ENCODE results near the gene ACKR3.

ACKR3 gene

GRCh38 chr2:236578411-236578846 is 8.8 kb downstream of the ACKR3 start:
- no peaks in the 10 kb centered on the region for H3K9me3 ChIP-seq
- H3K27ac ChIP-seq: no peak overlapping the region
- H3K4me3 ChIP-seq (ENCODE audit: low read depth in 1 of 2, low read length in 1 of 2): no peak overlapping the region
- no peaks in the 10 kb centered on the region for H3K27me3 ChIP-seq
- H3K36me3 ChIP-seq: no peaks in the 10 kb centered on the region
- TF ChIP-seq, protein P1, sequence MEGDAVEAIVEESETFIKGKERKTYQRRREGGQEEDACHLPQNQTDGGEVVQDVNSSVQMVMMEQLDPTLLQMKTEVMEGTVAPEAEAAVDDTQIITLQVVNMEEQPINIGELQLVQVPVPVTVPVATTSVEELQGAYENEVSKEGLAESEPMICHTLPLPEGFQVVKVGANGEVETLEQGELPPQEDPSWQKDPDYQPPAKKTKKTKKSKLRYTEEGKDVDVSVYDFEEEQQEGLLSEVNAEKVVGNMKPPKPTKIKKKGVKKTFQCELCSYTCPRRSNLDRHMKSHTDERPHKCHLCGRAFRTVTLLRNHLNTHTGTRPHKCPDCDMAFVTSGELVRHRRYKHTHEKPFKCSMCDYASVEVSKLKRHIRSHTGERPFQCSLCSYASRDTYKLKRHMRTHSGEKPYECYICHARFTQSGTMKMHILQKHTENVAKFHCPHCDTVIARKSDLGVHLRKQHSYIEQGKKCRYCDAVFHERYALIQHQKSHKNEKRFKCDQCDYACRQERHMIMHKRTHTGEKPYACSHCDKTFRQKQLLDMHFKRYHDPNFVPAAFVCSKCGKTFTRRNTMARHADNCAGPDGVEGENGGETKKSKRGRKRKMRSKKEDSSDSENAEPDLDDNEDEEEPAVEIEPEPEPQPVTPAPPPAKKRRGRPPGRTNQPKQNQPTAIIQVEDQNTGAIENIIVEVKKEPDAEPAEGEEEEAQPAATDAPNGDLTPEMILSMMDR (IDR thresholded peaks at IDR 0.05): no peak
- no peaks in the 10 kb centered on the region for H3K4me1 ChIP-seq (ENCODE audit: control insufficient read depth in 1 of 2, insufficient read depth in 1 of 2, low read depth in 1 of 2, low read length in 1 of 2)

DNA sequence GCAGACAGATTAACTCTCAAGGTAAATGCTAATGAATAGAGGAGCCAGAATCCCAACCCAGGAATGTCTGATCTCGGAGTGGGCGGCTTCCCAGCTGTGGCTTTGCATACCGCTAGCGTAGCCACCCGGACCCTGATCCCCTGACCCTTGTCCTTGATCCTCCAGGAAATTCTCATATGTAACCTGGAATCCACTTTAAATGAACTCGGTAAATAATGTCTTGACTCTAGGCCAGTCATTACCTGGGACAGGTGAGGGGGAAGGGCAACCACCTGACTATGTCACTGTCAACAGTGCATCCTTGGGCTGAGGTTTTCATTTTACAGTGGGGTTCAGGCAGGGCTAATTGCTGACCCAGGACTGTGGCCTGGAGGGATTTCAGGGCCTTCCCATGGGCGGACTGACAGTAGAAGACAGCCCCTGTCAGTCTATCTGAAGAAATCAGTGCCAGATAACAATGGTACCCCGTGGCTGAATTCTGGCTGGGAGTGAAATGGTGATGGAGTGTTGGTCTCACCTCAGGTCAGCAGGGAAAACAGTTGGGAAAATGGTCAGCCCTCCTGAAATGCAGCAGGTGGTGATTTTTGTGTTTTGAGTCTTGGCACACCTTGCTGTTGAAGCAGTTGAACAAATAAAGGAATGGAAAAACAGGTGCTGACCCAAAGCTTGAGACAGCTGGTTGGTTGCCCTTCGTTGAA is 9.6 kb downstream of the ACKR3 start:
- Histone ChIP-seq H3K27me3 (no peaks in the 10 kb centered on the region), H3K36me3 (no peaks in the 10 kb centered on the region)
- TF ChIP-seq, protein P1 (IDR thresholded peaks at IDR 0.05): no peak

GRCh38 chr2:236579746-236580315 is 10.2 kb downstream of the ACKR3 start:
- H3K9me3 ChIP-seq: no peaks in the 10 kb centered on the region
- H3K27me3 ChIP-seq: no peaks in the 10 kb centered on the region
- TF ChIP-seq, protein P1 (IDR thresholded peaks at IDR 0.05): no peak
- H3K36me3 ChIP-seq: no peaks in the 10 kb centered on the region
- H3K27ac ChIP-seq: no peak overlapping the region
- no peak overlapping the region for H3K4me3 ChIP-seq (ENCODE audit: low read depth in 1 of 2, low read length in 1 of 2)
- no peaks in the 10 kb centered on the region for H3K4me1 ChIP-seq (ENCODE audit: control insufficient read depth in 1 of 2, insufficient read depth in 1 of 2, low read depth in 1 of 2, low read length in 1 of 2)

More for the DNA sequence above, 9.6 kb downstream of the ACKR3 start:
- Histone ChIP-seq H3K9me3 (no peaks in the 10 kb centered on the region), H3K4me1 (ENCODE audit: control insufficient read depth in 1 of 2, insufficient read depth in 1 of 2, low read depth in 1 of 2, low read length in 1 of 2) (no peaks in the 10 kb centered on the region), H3K27ac (no peak overlapping the region), H3K4me3 (ENCODE audit: low read depth in 1 of 2, low read length in 1 of 2) (no peak overlapping the region)

DNA sequence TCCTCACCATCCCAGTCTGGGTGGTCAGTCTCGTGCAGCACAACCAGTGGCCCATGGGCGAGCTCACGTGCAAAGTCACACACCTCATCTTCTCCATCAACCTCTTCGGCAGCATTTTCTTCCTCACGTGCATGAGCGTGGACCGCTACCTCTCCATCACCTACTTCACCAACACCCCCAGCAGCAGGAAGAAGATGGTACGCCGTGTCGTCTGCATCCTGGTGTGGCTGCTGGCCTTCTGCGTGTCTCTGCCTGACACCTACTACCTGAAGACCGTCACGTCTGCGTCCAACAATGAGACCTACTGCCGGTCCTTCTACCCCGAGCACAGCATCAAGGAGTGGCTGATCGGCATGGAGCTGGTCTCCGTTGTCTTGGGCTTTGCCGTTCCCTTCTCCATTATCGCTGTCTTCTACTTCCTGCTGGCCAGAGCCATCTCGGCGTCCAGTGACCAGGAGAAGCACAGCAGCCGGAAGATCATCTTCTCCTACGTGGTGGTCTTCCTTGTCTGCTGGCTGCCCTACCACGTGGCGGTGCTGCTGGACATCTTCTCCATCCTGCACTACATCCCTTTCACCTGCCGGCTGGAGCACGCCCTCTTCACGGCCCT is 11.2 kb downstream of the ACKR3 start:
- no peaks in the 10 kb centered on the region for H3K27me3 ChIP-seq
- no peak overlapping the region for H3K4me3 ChIP-seq (ENCODE audit: low read depth in 1 of 2, low read length in 1 of 2)
- TF ChIP-seq, protein P1 (IDR thresholded peaks at IDR 0.05): no peak
- H3K27ac ChIP-seq: no peak overlapping the region
- no peaks in the 10 kb centered on the region for H3K36me3 ChIP-seq
- no peaks in the 10 kb centered on the region for H3K9me3 ChIP-seq
- H3K4me1 ChIP-seq (ENCODE audit: control insufficient read depth in 1 of 2, insufficient read depth in 1 of 2, low read depth in 1 of 2, low read length in 1 of 2): no peaks in the 10 kb centered on the region

GRCh38 chr2:236581546-236581945 is 11.9 kb downstream of the ACKR3 start:
- Histone ChIP-seq H3K27me3 (no peaks in the 10 kb centered on the region), H3K27ac (no peak overlapping the region), H3K9me3 (no peaks in the 10 kb centered on the region), H3K4me3 (ENCODE audit: low read depth in 1 of 2, low read length in 1 of 2) (no peak overlapping the region), H3K36me3 (no peaks in the 10 kb centered on the region), H3K4me1 (ENCODE audit: control insufficient read depth in 1 of 2, insufficient read depth in 1 of 2, low read depth in 1 of 2, low read length in 1 of 2) (no peaks in the 10 kb centered on the region)
- TF ChIP-seq, protein P1 (IDR thresholded peaks at IDR 0.05): no peak

Data from neutrophil (primary cell).